ENCODE data around the gene NAA15. TPM values are rescaled to one million over a fixed set of nuclear protein-coding genes. Genes with fewer than 3 reads are reported as not detected.

NAA15 gene
- total RNA-seq, 2 donors from 2014 or later: 16.5 to 22.8 TPM

DNA sequence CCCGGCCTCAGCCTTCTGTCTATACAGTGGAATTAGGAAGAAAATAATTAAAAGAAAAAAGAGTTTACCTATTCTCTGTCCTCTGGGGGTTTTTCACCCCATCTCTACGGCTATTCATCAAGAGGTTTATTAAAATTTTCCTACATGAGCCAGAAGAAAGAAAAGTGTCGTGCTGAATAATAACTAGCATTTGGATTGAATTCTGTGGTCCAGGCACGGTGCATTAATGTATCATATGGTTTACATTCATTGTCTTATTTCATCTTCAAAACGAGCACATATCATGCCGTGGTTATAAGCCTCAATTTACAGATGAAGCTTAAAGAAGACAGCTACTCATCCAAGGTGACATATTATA lies 5.4 kb upstream of the NAA15 start:
- peak overlapping the region in 1 of 2 donors; percentile 75 for H3K4me3 ChIP-seq

DNA sequence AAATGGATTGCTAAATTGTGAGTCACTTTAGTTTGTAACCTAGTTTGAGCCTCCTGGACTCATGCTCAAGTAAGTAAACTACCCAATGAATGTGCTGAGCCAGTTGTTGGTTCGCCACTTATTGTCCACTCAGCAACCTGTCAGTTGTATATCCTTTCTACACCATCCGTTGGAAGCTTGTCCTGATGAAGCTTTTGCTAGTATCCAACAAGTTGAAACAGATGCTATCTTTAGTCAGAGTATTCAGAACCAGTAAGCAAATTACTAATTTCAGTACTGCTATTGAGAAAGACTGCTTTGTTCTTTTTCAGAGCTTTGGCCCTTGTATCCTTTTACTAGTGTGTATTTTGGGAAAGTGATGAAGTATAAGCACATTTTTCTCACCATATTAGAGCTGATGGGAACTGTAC lies 4.3 kb upstream of the NAA15 start:
- DNase-seq: no peak
- Histone ChIP-seq H3K36me3 (replicated peaks in 1 of 2; ENCODE audit: insufficient read depth in 1 of 2, low read depth in 2 of 2) (no peaks in the 10 kb centered on the region), H3K27me3 (no peaks in the 10 kb centered on the region), H3K9me3 (no peaks in the 10 kb centered on the region), H3K4me3 (no peak overlapping the region), H3K27ac (no peak overlapping the region), H3K4me1 (peaks cover 29% of the 10 kb centered on the region)
- WGBS, 2 donors: 85 to 97% methylated on average over 2 of the region's 2 CpGs
- no peak for ATAC-seq
- no peak for TF ChIP-seq POLR2A (IDR thresholded peaks at IDR 0.05)
- TF ChIP-seq, protein P1, sequence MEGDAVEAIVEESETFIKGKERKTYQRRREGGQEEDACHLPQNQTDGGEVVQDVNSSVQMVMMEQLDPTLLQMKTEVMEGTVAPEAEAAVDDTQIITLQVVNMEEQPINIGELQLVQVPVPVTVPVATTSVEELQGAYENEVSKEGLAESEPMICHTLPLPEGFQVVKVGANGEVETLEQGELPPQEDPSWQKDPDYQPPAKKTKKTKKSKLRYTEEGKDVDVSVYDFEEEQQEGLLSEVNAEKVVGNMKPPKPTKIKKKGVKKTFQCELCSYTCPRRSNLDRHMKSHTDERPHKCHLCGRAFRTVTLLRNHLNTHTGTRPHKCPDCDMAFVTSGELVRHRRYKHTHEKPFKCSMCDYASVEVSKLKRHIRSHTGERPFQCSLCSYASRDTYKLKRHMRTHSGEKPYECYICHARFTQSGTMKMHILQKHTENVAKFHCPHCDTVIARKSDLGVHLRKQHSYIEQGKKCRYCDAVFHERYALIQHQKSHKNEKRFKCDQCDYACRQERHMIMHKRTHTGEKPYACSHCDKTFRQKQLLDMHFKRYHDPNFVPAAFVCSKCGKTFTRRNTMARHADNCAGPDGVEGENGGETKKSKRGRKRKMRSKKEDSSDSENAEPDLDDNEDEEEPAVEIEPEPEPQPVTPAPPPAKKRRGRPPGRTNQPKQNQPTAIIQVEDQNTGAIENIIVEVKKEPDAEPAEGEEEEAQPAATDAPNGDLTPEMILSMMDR (IDR thresholded peaks at IDR 0.05): no peak
- intact Hi-C loops (cut with DNase I): loop anchor here (10.0 kb wide), 1 partner anchor 62 kb away; no protein-coding TSS in a partner anchor

More for the DNA sequence above, 5.4 kb upstream of the NAA15 start:
- H3K27me3 ChIP-seq: no peaks in the 10 kb centered on the region
- no peak for ATAC-seq
- no peak for DNase-seq
- H3K9me3 ChIP-seq: no peaks in the 10 kb centered on the region
- peaks cover 29% of the 10 kb centered on the region for H3K4me1 ChIP-seq
- no peaks in the 10 kb centered on the region for H3K36me3 ChIP-seq (replicated peaks in 1 of 2; ENCODE audit: insufficient read depth in 1 of 2, low read depth in 2 of 2)
- TF ChIP-seq, protein P1 (IDR thresholded peaks at IDR 0.05): no peak
- no peak for TF ChIP-seq POLR2A (IDR thresholded peaks at IDR 0.05)
- 4 to 11% methylated on average over 6 of the region's 6 CpGs for WGBS, 2 donors
- H3K27ac ChIP-seq: peak overlapping the region in 3 of 4 donors; percentile 85 to 91 (median 86)
- intact Hi-C loops (cut with DNase I): loop anchor here (10.0 kb wide), 1 partner anchor 61 kb away; no protein-coding TSS in a partner anchor

DNA sequence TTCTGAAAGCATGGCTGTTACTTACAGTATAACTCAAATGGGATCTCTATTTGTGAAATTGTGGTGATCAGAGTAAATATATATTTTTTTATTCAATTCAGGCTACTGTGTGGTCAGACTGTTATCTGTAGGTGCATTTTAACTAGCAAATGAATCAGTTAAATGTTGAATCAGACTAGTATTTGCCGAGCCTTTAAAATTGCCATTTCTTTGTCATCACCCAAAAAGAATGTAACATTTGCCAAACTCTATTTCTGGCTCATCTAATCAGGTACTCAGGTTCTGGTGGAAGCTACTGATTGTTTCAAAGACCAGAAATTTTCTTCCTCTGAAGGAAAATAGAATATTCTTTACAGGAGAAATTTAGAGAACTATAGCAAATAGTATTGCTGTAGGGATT lies 1.8 kb upstream of the NAA15 start:
- no peak for ATAC-seq
- DNase-seq: no peak
- WGBS, 2 donors: 15 to 22% methylated on average over 1 of the region's 1 CpG
- H3K36me3 ChIP-seq (replicated peaks in 1 of 2; ENCODE audit: insufficient read depth in 1 of 2, low read depth in 2 of 2): no peaks in the 10 kb centered on the region
- H3K9me3 ChIP-seq: no peaks in the 10 kb centered on the region
- TF ChIP-seq, protein P1 (IDR thresholded peaks at IDR 0.05): no peak
- no peak for TF ChIP-seq POLR2A (IDR thresholded peaks at IDR 0.05)
- no peaks in the 10 kb centered on the region for H3K27me3 ChIP-seq
- H3K4me3 ChIP-seq: no peak overlapping the region
- intact Hi-C loops (cut with DNase I): loop anchor here (10.0 kb wide), 1 partner anchor 65 kb away; no protein-coding TSS in a partner anchor
- peaks cover 34% of the 10 kb centered on the region for H3K4me1 ChIP-seq
- peak overlapping the region in 2 of 4 donors; percentile 91 to 92 for H3K27ac ChIP-seq

DNA sequence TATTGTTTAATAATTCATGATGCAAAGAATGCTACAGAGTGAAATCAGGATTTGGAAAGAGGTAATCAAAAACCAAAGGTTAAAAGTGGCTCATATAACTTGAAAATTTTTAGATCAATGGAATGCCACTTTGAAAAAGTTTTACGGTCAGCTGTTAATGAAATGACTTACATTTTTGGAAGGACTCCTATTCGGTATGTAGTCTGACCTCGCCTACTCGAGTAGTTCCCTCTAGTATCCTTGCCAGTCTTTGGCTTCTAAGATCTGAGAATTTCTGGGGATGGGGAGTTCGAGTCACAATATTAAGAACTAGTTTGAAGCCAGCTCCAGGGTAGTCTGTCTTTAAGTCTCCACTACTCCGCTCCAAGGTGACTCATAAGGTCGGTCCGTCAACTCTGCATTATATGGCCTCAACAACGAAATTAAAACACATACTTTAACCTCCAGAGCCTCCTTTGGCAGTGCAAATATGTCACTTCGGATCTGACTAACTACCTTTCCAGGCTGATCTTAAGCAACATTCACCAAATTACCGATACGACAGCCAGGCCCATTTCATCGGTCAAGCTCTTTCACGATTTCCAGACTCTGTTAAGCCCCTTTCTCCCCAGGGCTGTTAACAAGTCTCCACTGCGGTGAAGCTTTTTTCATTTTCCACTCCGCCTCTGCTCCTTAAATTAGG lies 733 bp upstream of the NAA15 start:
- Histone ChIP-seq H3K27ac (peak overlapping the region; percentile 88 to 92 (median 90)), H3K4me1 (peaks cover 38% of the 10 kb centered on the region), H3K4me3 (peak overlapping the region; percentile 36 to 88), H3K36me3 (replicated peaks in 1 of 2; ENCODE audit: insufficient read depth in 1 of 2, low read depth in 2 of 2) (no peaks in the 10 kb centered on the region), H3K27me3 (no peaks in the 10 kb centered on the region), H3K9me3 (peaks cover 0 to 2% (median 0%) of the 10 kb centered on the region in 3 donors)
- ATAC-seq (peak; percentile 27), DNase-seq (peak in 3 of 4 donors; percentile 29 to 38 (median 33))
- intact Hi-C loops (cut with DNase I): no loop called here
- WGBS, 2 donors: 4% methylated on average over 16 of the region's 16 CpGs
- no peak for TF ChIP-seq POLR2A (IDR thresholded peaks at IDR 0.05)
- TF ChIP-seq, protein P1 (IDR thresholded peaks at IDR 0.05): peak in 1 of 7 experiments; percentile 9
